Panc1 (cell line): ENCODE results near the gene DENND6B. TPM values are rescaled to one million over a fixed set of nuclear protein-coding genes. Genes with fewer than 3 reads are reported as not detected.

Experiments
- ATAC-seq: fragments of 200-7000 bp; cut with Tn5 transposase; 2 replicates; pipeline ENCODE4 v1.9.1; 2020; ENCODE audit warnings: mild to moderate bottlenecking, moderate library complexity
- BruUV-seq: library from RNA; stranded (reverse); fragments of 400-500 nt; replicated peaks from 2 replicates; lab custom pipeline; 2021; lab: Mats Ljungman, UMichigan
- CTCF ChIA-PET: fragments of 300-600 bp; sonication (Branson Sonifier 250); formaldehyde crosslinking; loops from one replicate; lab custom pipeline; 2022; ENCODE audit warnings: antibody characterized with exemption; lab: Charles Lee
- POLR2A ChIA-PET: fragments of 300-600 bp; sonication (Branson Sonifier 250); formaldehyde crosslinking; loops from one replicate; lab custom pipeline; 2022; ENCODE audit warnings: antibody characterized with exemption; lab: Charles Lee
- DNase-seq: peaks from one replicate; pipeline ENCODE4 v3.0.0-alpha.2; 2010; ENCODE audit warnings: low read depth, low spot score
- H3K27ac ChIP-seq: 2 replicates; pipeline ENCODE4 v1.5.1; 2011; ENCODE audit warnings: mild to moderate bottlenecking, low read length, inconsistent platforms
- H3K27me3 ChIP-seq: fragments of 200-500 bp; sonication (Bioruptor generic); 2 replicates; pipeline ENCODE4 v1.6.0; 2014; ENCODE audit warnings: low read length, inconsistent platforms; ENCODE audit not compliant: control insufficient read depth, insufficient read depth
- H3K36me3 ChIP-seq: fragments of 200-500 bp; sonication (Bioruptor generic); 2 replicates; pipeline ENCODE4 v1.5.1; 2014; ENCODE audit warnings: inconsistent platforms, mild to moderate bottlenecking, low read length, moderate library complexity; ENCODE audit not compliant: control insufficient read depth, insufficient read depth
- H3K4me1 ChIP-seq: 2 replicates; pipeline ENCODE4 v1.5.1; 2011; ENCODE audit warnings: inconsistent platforms, mild to moderate bottlenecking, low read length, moderate library complexity; ENCODE audit not compliant: control insufficient read depth, insufficient read depth
- H3K4me3 ChIP-seq, 2 experiments: 2 replicates each; pipeline ENCODE4 v1.5.1; 2011 to 2012; ENCODE audit warnings: low read depth in 2 of 2, low read length in 2 of 2, mild to moderate bottlenecking in 2 of 2, inconsistent platforms in 1 of 2, moderate library complexity in 1 of 2
- H3K9me3 ChIP-seq: fragments of 200-500 bp; sonication (Bioruptor generic); 2 replicates; pipeline ENCODE4 v1.5.1; 2014; ENCODE audit warnings: low read depth, mild to moderate bottlenecking, inconsistent platforms, low read length, moderate library complexity; ENCODE audit not compliant: control insufficient read depth, insufficient read depth
- CTCF ChIP-seq: fragments of 450-650 bp; IDR thresholded peaks from 2 replicates; pipeline ENCODE4 v1.5.1; 2017; ENCODE audit warnings: mild to moderate bottlenecking
- POLR2AphosphoS5 ChIP-seq: IDR thresholded peaks from 2 replicates; pipeline ENCODE4 v1.6.1; 2012; ENCODE audit warnings: mild to moderate bottlenecking, low read depth, low read length, moderate library complexity
- REST ChIP-seq, 2 experiments: IDR thresholded peaks; 2 replicates each; pipeline ENCODE4 v1.6.1; 2011 to 2012; ENCODE audit warnings: low read depth in 2 of 2, control low read depth in 1 of 2, low read length in 1 of 2, mild to moderate bottlenecking in 1 of 2, moderate library complexity in 1 of 2; ENCODE audit not compliant: insufficient read depth in 1 of 2
- SIN3A ChIP-seq: IDR thresholded peaks from 2 replicates; pipeline ENCODE4 v1.6.1; 2012; ENCODE audit warnings: low read depth, mild to moderate bottlenecking, low read length, moderate library complexity, borderline replicate concordance; ENCODE audit not compliant: insufficient read depth
- in situ Hi-C: cut with HindIII; loops from 2 replicates; pipeline ENCODE4 v1.10.0; 2016; ENCODE audit warnings: low sequenced_read_pairs, low pct_unique_long_range_greater_than_20kb
- intact Hi-C: fragments of 100-400 bp; cut with micrococcal nuclease; formaldehyde crosslinking; loops from one replicate; pipeline ENCODE4 v1.10.0; 2022; ENCODE audit not compliant: unreplicated experiment
- total RNA-seq: library from RNA; stranded (reverse); gene quantifications from one replicate; pipeline ENCODE4 v1.2.1, GENCODE V29; 2021; ENCODE audit not compliant: unreplicated experiment

Gene DENND6B
- total RNA-seq, 1 experiment from 2014 or later, result 5.8 TPM

GRCh38 chr22:50341977-50342650, 15.3 kb upstream of the DENND6B start:
- CTCF ChIA-PET, result interaction anchor here (0.7 to 1.4 kb wide), 3 partner anchors 40 to 131 kb away, joined by 3 to 8 read pairs (median 5); no protein-coding TSS in a partner anchor
- Histone ChIP-seq H3K36me3 (no peaks in the 10 kb centered on the region; the same call in 1 of the 2 replicates), H3K27me3 (no peaks in the 10 kb centered on the region), H3K4me3 (peak overlapping the region; percentile 64 to 70), H3K27ac (peak overlapping the region; percentile 81), H3K9me3 (no peaks in the 10 kb centered on the region), H3K4me1 (peaks cover 3% of the 10 kb centered on the region; the same call in 1 of the 2 replicates)
- TF ChIP-seq CTCF, result peak; percentile 94
- no peak for TF ChIP-seq POLR2AphosphoS5
- peak; percentile 74 for DNase-seq
- BruUV-seq, result no TSS peak
- in situ Hi-C loops (no loop called here), intact Hi-C loops (loop anchor here (5.0 kb wide), 1 partner anchor 70 kb away; the partner anchor contains the start of gene MAPK11)
- POLR2A ChIA-PET, result no interaction called here
- peak; percentile 84 for ATAC-seq

GRCh38 chr22:50339945-50340879, 13.4 kb upstream of the DENND6B start:
- Histone ChIP-seq H3K4me3 (no peak overlapping the region), H3K9me3 (no peaks in the 10 kb centered on the region), H3K27me3 (no peaks in the 10 kb centered on the region), H3K27ac (peak overlapping the region; percentile 25; the same call in 1 of the 2 replicates), H3K4me1 (peaks cover 3% of the 10 kb centered on the region; the same call in 1 of the 2 replicates), H3K36me3 (no peaks in the 10 kb centered on the region; the same call in 1 of the 2 replicates)
- CTCF ChIA-PET, result interaction anchor here (0.6 kb wide), 1 partner anchor 10 kb away, joined by 4 read pairs; no protein-coding TSS in a partner anchor
- no peak for TF ChIP-seq REST (IDR thresholded peaks at IDR 0.05; ENCODE audit: insufficient read depth in 1 of 2, low read depth in 2 of 2, low read length in 1 of 2)
- no peak for TF ChIP-seq SIN3A
- in situ Hi-C loops (no loop called here), intact Hi-C loops (loop anchor here (5.0 kb wide), 1 partner anchor 68 kb away; the partner anchor contains the start of gene MAPK11)
- DNase-seq (no peak), ATAC-seq (peak; percentile 28; the same call in 1 of the 2 replicates)
- BruUV-seq, result no TSS peak
- POLR2A ChIA-PET, result no interaction called here
